22Rv1 (cell line): ENCODE data around the gene RPS4Y1.
A peak's percentile ranks its signal among the peaks of the same experiment; 100 is the strongest.

Experiments
- H3K27ac ChIP-seq: fragments of 450-650 bp; 2 replicates; pipeline ENCODE4 v1.5.1; 2017
- CTCF ChIP-seq: fragments of 450-650 bp; IDR thresholded peaks from 2 replicates; pipeline ENCODE4 v1.5.1; 2017; ENCODE audit warnings: mild to moderate bottlenecking
- ZFX ChIP-seq: fragments of 450-650 bp; IDR thresholded peaks from 2 replicates; pipeline ENCODE4 v1.6.1; 2017; ENCODE audit warnings: antibody characterized with exemption, borderline replicate concordance

The RPS4Y1 gene

GRCh38 chrY:2913066-2913815 lies 71.8 kb downstream of the RPS4Y1 start:
- no peak for TF ChIP-seq ZFX
- TF ChIP-seq CTCF = peak; percentile 56
- H3K27ac ChIP-seq = no peak overlapping the region
